VCaP (cell line): ENCODE measurements around the gene NHERF1.

Experiments
- H3K27ac ChIP-seq: fragments of 450-650 bp; 2 replicates; pipeline ENCODE4 v1.5.1; 2017
- CTCF ChIP-seq: fragments of 450-650 bp; conservative IDR thresholded peaks from 2 replicates; pipeline ENCODE4 v1.5.1; 2017; ENCODE audit warnings: mild to moderate bottlenecking, moderate library complexity

The NHERF1 gene

GRCh38 chr17:74712756-74713155, 35.7 kb upstream of the NHERF1 start, which contains the start of gene CD300LF:
TSS of gene CD300LF (minus strand) at chr17:74712923. CDS start at chr17:74712866, 57 bp downstream.
- TF ChIP-seq CTCF, result no peak
- H3K27ac ChIP-seq, result no peak within 1 kb of the TSS

GRCh38 chr17:74713171-74713755, 35.2 kb upstream of the NHERF1 start:
- no peak overlapping the region for H3K27ac ChIP-seq
- TF ChIP-seq CTCF, result no peak

GRCh38 chr17:74715144-74715543, 33.3 kb upstream of the NHERF1 start:
- TF ChIP-seq CTCF, result no peak

GRCh38 chr17:74720506-74720905, 27.9 kb upstream of the NHERF1 start:
- no peak overlapping the region for H3K27ac ChIP-seq
- TF ChIP-seq CTCF, result no peak

More at GRCh38 chr17:74715144-74715543, 33.3 kb upstream of the NHERF1 start:
- H3K27ac ChIP-seq, result no peak overlapping the region

- H3K27ac ChIP-seq, result no peak overlapping the region
- TF ChIP-seq CTCF, result no peak
These were observed 25.6 kb upstream of the NHERF1 start for GRCh38 chr17:74722782-74723181.

- TF ChIP-seq CTCF, result no peak
These were observed 24.5 kb upstream of the NHERF1 start for GRCh38 chr17:74723891-74724290.

GRCh38 chr17:74725111-74725510, 23.3 kb upstream of the NHERF1 start:
- no peak overlapping the region for H3K27ac ChIP-seq
- TF ChIP-seq CTCF, result no peak

More at GRCh38 chr17:74723891-74724290, 24.5 kb upstream of the NHERF1 start:
- H3K27ac ChIP-seq, result no peak overlapping the region
